ENCODE results near the gene EML6.

GRCh38 chr2:54763636-54764291, 40.3 kb downstream of the EML6 start:
- TF ChIP-seq ZNF230 (CRISPR knock-in tag; IDR thresholded peaks at IDR 0.05) (no peak), BRF2 (CRISPR knock-in tag; IDR thresholded peaks at IDR 0.05) (no peak), NR3C1 (CRISPR knock-in tag; IDR thresholded peaks at IDR 0.05) (no peak), ZNF747 (CRISPR knock-in tag; IDR thresholded peaks at IDR 0.05; ENCODE audit: borderline replicate concordance) (no peak), JUNB (CRISPR knock-in tag; IDR thresholded peaks at IDR 0.05; ENCODE audit: borderline replicate concordance) (no peak), ATM (IDR thresholded peaks at IDR 0.05; ENCODE audit: borderline replicate concordance) (no peak)
